ENCODE data around the gene HS6ST2.

The HS6ST2 gene

GRCh38 chrX:132807411-132808030, 150.9 kb downstream of the HS6ST2 start:
- TF ChIP-seq CTCF (IDR thresholded peaks at IDR 0.05; ENCODE audit: low read length, missing control alignments): no peak
- DNase-seq (ENCODE audit: low read depth): no peak
- no peak overlapping the region for H3K4me3 ChIP-seq (replicated peaks; ENCODE audit: low read depth, low read length)

- no peak overlapping the region for H3K4me3 ChIP-seq (replicated peaks; ENCODE audit: low read depth, low read length)
- DNase-seq (ENCODE audit: low read depth): no peak
- no peak for TF ChIP-seq CTCF (IDR thresholded peaks at IDR 0.05; ENCODE audit: low read length, missing control alignments)
Measured at GRCh38 chrX:132802033-132802432, 156.4 kb downstream of the HS6ST2 start.

GRCh38 chrX:132795181-132795580, 163.2 kb downstream of the HS6ST2 start:
- no peak for TF ChIP-seq CTCF (IDR thresholded peaks at IDR 0.05; ENCODE audit: low read length, missing control alignments)
- H3K4me3 ChIP-seq (replicated peaks; ENCODE audit: low read depth, low read length): no peak overlapping the region
- no peak for DNase-seq (ENCODE audit: low read depth)

- no peak for TF ChIP-seq CTCF (IDR thresholded peaks at IDR 0.05; ENCODE audit: low read length, missing control alignments)
- DNase-seq (ENCODE audit: low read depth): no peak
- H3K4me3 ChIP-seq (replicated peaks; ENCODE audit: low read depth, low read length): no peak overlapping the region
Measured at GRCh38 chrX:132791714-132792113, 166.7 kb downstream of the HS6ST2 start.

GRCh38 chrX:132790329-132790728, 168.1 kb downstream of the HS6ST2 start:
- no peak for TF ChIP-seq CTCF (IDR thresholded peaks at IDR 0.05; ENCODE audit: low read length, missing control alignments)
- no peak for DNase-seq (ENCODE audit: low read depth)
- H3K4me3 ChIP-seq (replicated peaks; ENCODE audit: low read depth, low read length): no peak overlapping the region

GRCh38 chrX:132786217-132786616, 172.2 kb downstream of the HS6ST2 start:
- no peak overlapping the region for H3K4me3 ChIP-seq (replicated peaks; ENCODE audit: low read depth, low read length)
- no peak for TF ChIP-seq CTCF (IDR thresholded peaks at IDR 0.05; ENCODE audit: low read length, missing control alignments)
- DNase-seq (ENCODE audit: low read depth): no peak

- H3K4me3 ChIP-seq (replicated peaks; ENCODE audit: low read depth, low read length): no peak overlapping the region
- TF ChIP-seq CTCF (IDR thresholded peaks at IDR 0.05; ENCODE audit: low read length, missing control alignments): no peak
- no peak for DNase-seq (ENCODE audit: low read depth)
Measured at GRCh38 chrX:132778917-132779316, 179.5 kb downstream of the HS6ST2 start.
